ENCODE data around the gene CABP7.

- no peak for TF ChIP-seq USF2 (IDR thresholded peaks at IDR 0.05; ENCODE audit: borderline replicate concordance, low read depth, low read length)
- TF ChIP-seq MAX (IDR thresholded peaks at IDR 0.05; ENCODE audit: low read depth) = no peak
- no peak for TF ChIP-seq POLR2AphosphoS5 (IDR thresholded peaks at IDR 0.05; ENCODE audit: low read depth, low read length)
- no peak for TF ChIP-seq JUND (IDR thresholded peaks at IDR 0.05)
- no peak for TF ChIP-seq CTCF (IDR thresholded peaks at IDR 0.05)
- no peak for TF ChIP-seq EP300 (IDR thresholded peaks at IDR 0.05; ENCODE audit: borderline replicate concordance in 1 of 2, low read depth in 1 of 2, low read length in 1 of 2)
- no peak for TF ChIP-seq FOXM1 (IDR thresholded peaks at IDR 0.05; ENCODE audit: low read depth)
- TF ChIP-seq RFX5 (IDR thresholded peaks at IDR 0.05; ENCODE audit: low read length) = no peak
- TF ChIP-seq FOSL2 (IDR thresholded peaks at IDR 0.05; ENCODE audit: borderline replicate concordance, low read depth) = no peak
- TF ChIP-seq TEAD4 (IDR thresholded peaks at IDR 0.05; ENCODE audit: borderline replicate concordance, insufficient read depth) = no peak
- no peak for TF ChIP-seq CHD2 (IDR thresholded peaks at IDR 0.05; ENCODE audit: low read length, partially characterized antibody)
- TF ChIP-seq EZH2phosphoT487 (IDR thresholded peaks at IDR 0.05; ENCODE audit: borderline replicate concordance, low read depth) = no peak
- TF ChIP-seq SIN3A (IDR thresholded peaks at IDR 0.05; ENCODE audit: borderline replicate concordance, low read depth, low read length) = no peak
- TF ChIP-seq RXRA (IDR thresholded peaks at IDR 0.05; ENCODE audit: borderline replicate concordance, low read depth) = no peak
These were observed 4.6 kb upstream of the CABP7 start for GRCh38 chr22:29715240-29715639.
